GM18499 (cell line): Measurements from ENCODE around the gene TRNAU1AP.
"Not testable (repeated sequence)": the region's sequence is repeated elsewhere in the genome, so short reads cannot be mapped to it uniquely, and the experiment has no call there.

Experiments used
- ATAC-seq: cut with Tn5 transposase; IDR thresholded peaks from one replicate; pipeline ENCODE4 v1.9.1; 2021; ENCODE audit warnings: moderate number of reproducible peaks; ENCODE audit not compliant: insufficient read depth, unreplicated experiment

TRNAU1AP gene

GRCh38 chr1:28572891-28573290, 20.0 kb downstream of the TRNAU1AP start:
- ATAC-seq, result not testable (repeated sequence)

- no peak for ATAC-seq
Measured at GRCh38 chr1:28573564-28573963, 20.7 kb downstream of the TRNAU1AP start.

GRCh38 chr1:28577052-28577678, 24.3 kb downstream of the TRNAU1AP start:
- no peak for ATAC-seq

GRCh38 chr1:28577738-28578536, 25.1 kb downstream of the TRNAU1AP start:
- ATAC-seq, result no peak

GRCh38 chr1:28578696-28579218, 25.9 kb downstream of the TRNAU1AP start:
- ATAC-seq, result no peak

GRCh38 chr1:28579401-28579800, 26.5 kb downstream of the TRNAU1AP start:
- no peak for ATAC-seq

- peak; percentile 9 for ATAC-seq
Measured at GRCh38 chr1:28580722-28581530, 28.0 kb downstream of the TRNAU1AP start.

GRCh38 chr1:28581531-28582247, 28.8 kb downstream of the TRNAU1AP start:
- ATAC-seq, result peak; percentile 50

- no peak for ATAC-seq
Measured at GRCh38 chr1:28582248-28582615, 29.3 kb downstream of the TRNAU1AP start.

GRCh38 chr1:28586585-28587391, 33.9 kb downstream of the TRNAU1AP start:
- ATAC-seq, result not testable (repeated sequence)

- ATAC-seq, result no peak
Measured at GRCh38 chr1:28591708-28592320, 38.9 kb downstream of the TRNAU1AP start, which contains the start of gene RAB42. Gene RAB42 (plus strand): TSS chr1:28592265. CDS start chr1:28592512, 247 bp downstream.

GRCh38 chr1:28592321-28593071, 39.6 kb downstream of the TRNAU1AP start:
- ATAC-seq, result no peak

GRCh38 chr1:28593988-28594356, 41.1 kb downstream of the TRNAU1AP start:
- ATAC-seq, result not testable (repeated sequence)

GRCh38 chr1:28594686-28595411, 42.0 kb downstream of the TRNAU1AP start:
- ATAC-seq, result not testable (repeated sequence)

- ATAC-seq, result no peak
Measured at GRCh38 chr1:28595412-28596191, 42.7 kb downstream of the TRNAU1AP start.

- not testable (repeated sequence) for ATAC-seq
Measured at GRCh38 chr1:28596276-28596675, 43.4 kb downstream of the TRNAU1AP start.

GRCh38 chr1:28601696-28602095, 48.8 kb downstream of the TRNAU1AP start:
- ATAC-seq, result no peak
